Cardiac muscle cell (in vitro differentiated cells and primary cell): ENCODE results near the gene PHLDB3. TPM values are rescaled to one million over a fixed set of nuclear protein-coding genes. Genes with fewer than 3 reads are reported as not detected.

Source experiments
- DNase-seq, 2 donors: peaks; one replicate each; pipeline versions ENCODE4 v3.0.0 to v3.0.0-alpha.2; 2010 to 2017; ENCODE audit warnings: low read depth in 1 of 2, low spot score in 1 of 2
- H3K27ac ChIP-seq: fragments of 200-600 bp; sonication (generic); 2 replicates; pipeline ENCODE4 v1.5.1; 2016
- H3K27me3 ChIP-seq: fragments of 200-600 bp; sonication (generic); 2 replicates; pipeline ENCODE4 v1.6.0; 2016; ENCODE audit warnings: control low read depth
- H3K36me3 ChIP-seq: fragments of 200-600 bp; sonication (generic); 2 replicates; pipeline ENCODE4 v1.5.1; 2016; ENCODE audit warnings: control low read depth
- H3K4me1 ChIP-seq: fragments of 200-600 bp; sonication (generic); 2 replicates; pipeline ENCODE4 v1.8.1; 2017; ENCODE audit warnings: low read depth, mild to moderate bottlenecking, mixed run types
- H3K4me3 ChIP-seq: fragments of 200-600 bp; sonication (generic); 2 replicates; pipeline ENCODE4 v1.5.1; 2016; ENCODE audit warnings: mild to moderate bottlenecking
- H3K9me3 ChIP-seq: fragments of 200-600 bp; sonication (generic); 2 replicates; pipeline ENCODE4 v1.5.1; 2017; ENCODE audit warnings: low read depth, mild to moderate bottlenecking, control low read depth
- CTCF ChIP-seq: IDR thresholded peaks from 2 replicates; pipeline ENCODE4 v1.5.1; 2012; ENCODE audit warnings: low read depth, mild to moderate bottlenecking, low read length
- polyA plus RNA-seq: library from polyadenylated mRNA; unstranded; fragments of >200 nt; fragmentation: Nextera tagmentation; extraction: Ambion mirVana; gene quantifications from 2 replicates; pipeline ENCODE4 v1.2.1, GENCODE V29; 2016
- total RNA-seq: library from RNA; depleted of rRNA; stranded (reverse); fragments of >200 nt; gene quantifications from 2 replicates; pipeline ENCODE4 v1.2.3, GENCODE V29; 2016

The PHLDB3 gene
- total and polyA plus RNA-seq, 2 experiments from 2014 or later: 11.2 to 45.9 TPM

GRCh38 chr19:43533546-43534304, 29.2 kb upstream of the PHLDB3 start:
- Histone ChIP-seq H3K9me3 (no peaks in the 10 kb centered on the region), H3K27me3 (no peaks in the 10 kb centered on the region), H3K4me3 (peak overlapping the region; percentile 34), H3K4me1 (peaks cover 4% of the 10 kb centered on the region), H3K27ac (peak overlapping the region; percentile 76), H3K36me3 (peaks cover 7% of the 10 kb centered on the region)
- no peak for TF ChIP-seq CTCF
- DNase-seq: peak; percentile 100

- Histone ChIP-seq H3K27me3 (no peaks in the 10 kb centered on the region), H3K27ac (peak within 1 kb of the TSS; percentile 76), H3K36me3 (peaks cover under 1% of the 10 kb centered on the region), H3K4me1 (peaks cover 4% of the 10 kb centered on the region), H3K4me3 (peak within 1 kb of the TSS; percentile 34), H3K9me3 (no peaks in the 10 kb centered on the region)
- TF ChIP-seq CTCF: no peak
- peak; percentile 96 to 98 for DNase-seq
Observed at GRCh38 chr19:43532962-43533545, 28.5 kb upstream of the PHLDB3 start, which contains the start of gene ZNF575. ZNF575 (plus strand) TSS chr19:43533188; CDS start chr19:43534423, 1,235 bp downstream.

GRCh38 chr19:43532571-43532961, 28.0 kb upstream of the PHLDB3 start:
- H3K27me3 ChIP-seq: no peaks in the 10 kb centered on the region
- DNase-seq: no peak
- no peaks in the 10 kb centered on the region for H3K36me3 ChIP-seq
- peak overlapping the region; percentile 34 for H3K4me3 ChIP-seq
- peak overlapping the region; percentile 76 for H3K27ac ChIP-seq
- TF ChIP-seq CTCF: no peak
- no peaks in the 10 kb centered on the region for H3K9me3 ChIP-seq
- peaks cover 4% of the 10 kb centered on the region for H3K4me1 ChIP-seq

- no peak for TF ChIP-seq CTCF
- Histone ChIP-seq H3K4me1 (peaks cover 15% of the 10 kb centered on the region), H3K4me3 (no peak overlapping the region), H3K27ac (no peak overlapping the region), H3K27me3 (no peaks in the 10 kb centered on the region), H3K9me3 (no peaks in the 10 kb centered on the region), H3K36me3 (no peaks in the 10 kb centered on the region)
- DNase-seq: no peak
Observed at GRCh38 chr19:43527860-43528622, 23.5 kb upstream of the PHLDB3 start.
